Natural killer cell (primary cell): ENCODE measurements around the gene CCDC174. TPM values are rescaled to one million over a fixed set of nuclear protein-coding genes. Genes with fewer than 3 reads are reported as not detected.

ENCODE experiments used
- ATAC-seq, 3 donors: fragments of 150-1000 bp in 2 of 3; fragments of 200-7000 bp in 1 of 3; cut with Tn5 transposase; 1 replicate in 1 of 3; 2 replicates in 2 of 3; pipeline ENCODE4 v1.10.0; 2021; ENCODE audit warnings: mild to moderate bottlenecking in 2 of 3, moderate library complexity in 2 of 3
- DNase-seq, 2 donors: peaks; one replicate each; pipeline versions ENCODE4 v3.0.0 to v3.0.0-alpha.2; 2013 to 2021; ENCODE audit warnings: mixed read lengths in 1 of 2
- H3K27ac ChIP-seq: one replicate; pipeline ENCODE4 v1.5.1; 2013; ENCODE audit warnings: mild to moderate bottlenecking, low read length
- H3K27me3 ChIP-seq: one replicate; pipeline ENCODE4 v1.6.1; 2013; ENCODE audit warnings: low read length; ENCODE audit not compliant: control insufficient read depth, insufficient read depth
- H3K36me3 ChIP-seq: one replicate; pipeline ENCODE4 v1.6.1; 2013; ENCODE audit warnings: low read length; ENCODE audit not compliant: control insufficient read depth, insufficient read depth
- H3K4me1 ChIP-seq: one replicate; pipeline ENCODE4 v1.6.1; 2013; ENCODE audit warnings: low read length; ENCODE audit not compliant: control insufficient read depth, insufficient read depth
- H3K4me3 ChIP-seq: one replicate; pipeline ENCODE4 v1.5.1; 2013; ENCODE audit warnings: low read length
- H3K9me3 ChIP-seq: one replicate; pipeline ENCODE4 v1.6.1; 2013; ENCODE audit warnings: low read length; ENCODE audit not compliant: control insufficient read depth, insufficient read depth
- H3K27ac Mint-ChIP-seq, 2 donors: one replicate each; pipeline ENCODE4 v1.8.0; 2022; ENCODE audit warnings: mild to moderate bottlenecking in 2 of 2, mixed read lengths in 2 of 2, moderate library complexity in 1 of 2
- H3K27me3 Mint-ChIP-seq, 2 donors: one replicate each; pipeline ENCODE4 v1.8.0; 2022; ENCODE audit warnings: low read depth in 2 of 2, mixed read lengths in 2 of 2
- H3K36me3 Mint-ChIP-seq: one replicate; pipeline ENCODE4 v1.8.0; 2022; ENCODE audit warnings: mixed read lengths
- H3K4me1 Mint-ChIP-seq, 2 donors: one replicate each; pipeline ENCODE4 v1.8.0; 2022; ENCODE audit warnings: mixed read lengths in 2 of 2
- H3K4me3 Mint-ChIP-seq: one replicate; pipeline ENCODE4 v1.8.0; 2022; ENCODE audit warnings: mild to moderate bottlenecking, moderate library complexity, mixed read lengths
- H3K9me3 Mint-ChIP-seq, 2 donors: one replicate each; pipeline ENCODE4 v1.8.0; 2022; ENCODE audit warnings: mixed read lengths in 2 of 2
- CTCF ChIP-seq: fragments of 200-600 bp; IDR thresholded peaks from one replicate; pipeline ENCODE4 v1.8.0; 2022; ENCODE audit warnings: antibody characterized with exemption
- WGBS: methylation state at CpG from one replicate; pipeline ENCODE4 v1.1.7; 2013; ENCODE audit warnings: missing lambda C conversion rate; ENCODE audit not compliant: insufficient coverage; 5-methylcytosine and 5-hydroxymethylcytosine counted together
- intact Hi-C: fragments of 100-400 bp; cut with micrococcal nuclease; formaldehyde crosslinking; loops from one replicate; pipeline ENCODE4 v1.14.2; 2022
- total RNA-seq, 4 donors: library from RNA; stranded (reverse); fragments of 120-200 nt in 1 of 4; gene quantifications; one replicate each; pipeline versions ENCODE4 v1.2.3 to v1.2.4, GENCODE V29; 2013 to 2022

The CCDC174 gene
- total RNA-seq, 3 donors from 2014 or later (not counting 1 experiment from before 2014, with no cell fraction given), result 29.7 to 41.2 (median 31.9) TPM

- H3K27ac ChIP-seq, result no peak overlapping the region
- Mint-ChIP-seq H3K36me3 (no peaks in the 10 kb centered on the region), H3K4me3 (no peak overlapping the region), H3K27ac (no peak overlapping the region), H3K27me3 (peaks cover 5 to 10% of the 10 kb centered on the region in 2 donors), H3K9me3 (no peaks in the 10 kb centered on the region), H3K4me1 (peaks cover 24 to 26% of the 10 kb centered on the region in 2 donors)
- intact Hi-C loops, result no loop called here
- DNase-seq (no peak), ATAC-seq (no peak)
- no peak overlapping the region for H3K4me3 ChIP-seq
- TF ChIP-seq CTCF, result no peak
- WGBS, result 94% methylated on average over 8 of the region's 9 CpGs
- no peaks in the 10 kb centered on the region for H3K9me3 ChIP-seq
- peaks cover 9% of the 10 kb centered on the region for H3K4me1 ChIP-seq
- H3K27me3 ChIP-seq, result no peaks in the 10 kb centered on the region
- no peaks in the 10 kb centered on the region for H3K36me3 ChIP-seq
Observed at GRCh38 chr3:14646589-14647413, 4.8 kb upstream of the CCDC174 start.

- Mint-ChIP-seq H3K27ac (no peak overlapping the region), H3K27me3 (peaks cover 2 to 5% of the 10 kb centered on the region in 2 donors), H3K36me3 (no peaks in the 10 kb centered on the region), H3K4me1 (peaks cover 34 to 40% of the 10 kb centered on the region in 2 donors), H3K9me3 (no peaks in the 10 kb centered on the region), H3K4me3 (peak overlapping the region; percentile 47)
- H3K27me3 ChIP-seq, result no peaks in the 10 kb centered on the region
- WGBS, result 62% methylated on average over 18 of the region's 19 CpGs
- ATAC-seq, result no peak
- peaks cover 19% of the 10 kb centered on the region for H3K4me1 ChIP-seq
- no peak for DNase-seq
- intact Hi-C loops, result no loop called here
- no peak for TF ChIP-seq CTCF
- no peaks in the 10 kb centered on the region for H3K36me3 ChIP-seq
- H3K4me3 ChIP-seq, result no peak overlapping the region
- no peak overlapping the region for H3K27ac ChIP-seq
- H3K9me3 ChIP-seq, result no peaks in the 10 kb centered on the region
Observed at GRCh38 chr3:14647976-14648955, 3.3 kb upstream of the CCDC174 start.

DNA sequence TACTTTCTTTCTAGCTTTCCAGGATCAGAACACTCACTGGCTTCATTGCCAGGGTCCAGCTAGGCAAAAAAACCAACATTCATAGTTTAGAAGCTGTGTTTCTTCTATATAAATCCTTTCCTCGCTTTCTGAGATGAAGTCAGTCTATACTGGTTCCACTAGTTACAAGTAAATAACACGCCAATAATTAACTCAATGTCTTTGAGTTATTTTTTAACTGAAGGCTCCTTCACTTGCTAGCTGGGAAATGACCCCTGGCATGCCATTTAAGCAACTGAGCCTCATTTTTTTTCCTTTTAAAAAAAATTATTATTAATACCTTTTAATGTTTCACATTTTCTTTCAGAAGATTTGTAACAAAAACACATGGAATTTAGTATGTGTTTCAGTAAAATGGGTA, 2.1 kb upstream of the CCDC174 start:
- intact Hi-C loops, result no loop called here
- H3K9me3 ChIP-seq, result no peaks in the 10 kb centered on the region
- Mint-ChIP-seq H3K9me3 (no peaks in the 10 kb centered on the region), H3K36me3 (no peaks in the 10 kb centered on the region), H3K27me3 (no peaks in the 10 kb centered on the region), H3K27ac (no peak overlapping the region), H3K4me3 (peak overlapping the region; percentile 98), H3K4me1 (peaks cover 45 to 51% of the 10 kb centered on the region in 2 donors)
- H3K27ac ChIP-seq, result no peak overlapping the region
- ATAC-seq (no peak), DNase-seq (no peak)
- no peak for TF ChIP-seq CTCF
- 85% methylated on average over 2 of the region's 2 CpGs for WGBS
- H3K36me3 ChIP-seq, result no peaks in the 10 kb centered on the region
- peaks cover 19% of the 10 kb centered on the region for H3K4me1 ChIP-seq
- H3K27me3 ChIP-seq, result no peaks in the 10 kb centered on the region
- H3K4me3 ChIP-seq, result no peak overlapping the region
